SHP77 treated with DMSO at 0.1 percent for 48 hours (cell line): ENCODE measurements around the gene PHF1.

ENCODE experiments used
- DNase-seq: peaks from one replicate; lab custom pipeline; 2025; lab: John Stamatoyannopoulos, UW

The PHF1 gene

DNA sequence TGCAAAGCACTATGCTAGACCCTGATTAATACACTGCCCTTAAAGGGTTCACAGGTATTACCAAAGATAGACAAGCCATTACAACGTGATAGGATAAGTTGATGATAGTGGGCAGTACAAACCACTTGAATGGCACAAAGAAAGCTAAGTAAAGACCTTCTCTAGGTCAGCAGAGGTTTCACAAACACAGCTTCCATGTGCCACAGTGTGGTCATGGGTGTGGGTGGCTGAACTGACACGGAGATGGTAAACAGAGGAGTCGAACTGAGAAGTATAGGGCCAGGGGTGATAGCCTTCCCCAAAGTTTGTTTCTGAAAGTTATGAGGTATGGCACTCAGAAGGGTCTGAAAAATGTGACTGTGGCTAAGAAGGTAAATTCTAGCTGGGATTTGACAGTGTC lies 47.9 kb downstream of the PHF1 start:
- no peak for DNase-seq

- no peak for DNase-seq
These were observed 48.4 kb downstream of the PHF1 start for GRCh38 chr6:33459226-33459625.
